Caco-2 (cell line): ENCODE data around the gene HTR3E. TPM values are rescaled to one million over a fixed set of nuclear protein-coding genes. Genes with fewer than 3 reads are reported as not detected.
"Not testable (repeated sequence)": the region's sequence is repeated elsewhere in the genome, so short reads cannot be mapped to it uniquely, and the experiment has no call there.

Experiments
- BruUV-seq: library from RNA; stranded (reverse); fragments of 400-500 nt; replicated peaks from 2 replicates; lab custom pipeline; 2021; lab: Mats Ljungman, UMichigan
- CTCF ChIA-PET: fragments of 300-600 bp; sonication (Branson Sonifier 250); formaldehyde crosslinking; loops from one replicate; lab custom pipeline; 2022; ENCODE audit warnings: antibody characterized with exemption; lab: Charles Lee
- POLR2A ChIA-PET: fragments of 300-600 bp; sonication (Branson Sonifier 250); formaldehyde crosslinking; loops from one replicate; lab custom pipeline; 2022; ENCODE audit warnings: antibody characterized with exemption; lab: Charles Lee
- DNase-seq, 2 experiments: peaks; one replicate each; pipeline versions ENCODE4 v3.0.0 to v3.0.0-alpha.2; 2020 to 2022
- H3K27me3 ChIP-seq: replicated peaks from 2 replicates; pipeline ENCODE4 v1.6.0; 2011; ENCODE audit warnings: low read length; ENCODE audit not compliant: control insufficient read depth, insufficient read depth
- H3K36me3 ChIP-seq: 2 replicates; pipeline ENCODE4 v1.5.1; 2011; ENCODE audit warnings: low read length; ENCODE audit not compliant: control insufficient read depth, insufficient read depth
- H3K4me1 ChIP-seq: fragments of 250-450 bp; sonication (Bioruptor Pico); 2 replicates; pipeline ENCODE4 v1.5.1; 2020; ENCODE audit warnings: mild to moderate bottlenecking
- H3K4me3 ChIP-seq: 2 replicates; pipeline ENCODE4 v1.5.1; 2011; ENCODE audit warnings: low read depth, mild to moderate bottlenecking, control low read depth, low read length
- H3K9me3 ChIP-seq: fragments of 250-450 bp; sonication (Bioruptor Pico); 2 replicates; pipeline ENCODE4 v1.5.1; 2020; ENCODE audit warnings: mild to moderate bottlenecking, moderate library complexity
- H3K27ac Mint-ChIP-seq: one replicate; pipeline ENCODE4 v1.8.0; 2022; ENCODE audit warnings: mixed read lengths; ENCODE audit not compliant: unreplicated experiment
- H3K27me3 Mint-ChIP-seq: one replicate; pipeline ENCODE4 v1.8.0; 2022; ENCODE audit warnings: mixed read lengths; ENCODE audit not compliant: insufficient read depth, unreplicated experiment
- H3K36me3 Mint-ChIP-seq: one replicate; pipeline ENCODE4 v1.8.0; 2022; ENCODE audit warnings: mild to moderate bottlenecking, mixed read lengths; ENCODE audit not compliant: insufficient read depth, unreplicated experiment
- H3K4me1 Mint-ChIP-seq: one replicate; pipeline ENCODE4 v1.8.0; 2022; ENCODE audit warnings: low read depth, mixed read lengths; ENCODE audit not compliant: unreplicated experiment
- H3K4me3 Mint-ChIP-seq: one replicate; pipeline ENCODE4 v1.8.0; 2022; ENCODE audit warnings: mild to moderate bottlenecking, moderate library complexity, mixed read lengths; ENCODE audit not compliant: unreplicated experiment
- H3K9me3 Mint-ChIP-seq: one replicate; pipeline ENCODE4 v1.8.0; 2022; ENCODE audit warnings: mixed read lengths; ENCODE audit not compliant: unreplicated experiment
- intact Hi-C: fragments of 100-400 bp; cut with micrococcal nuclease; formaldehyde crosslinking; loops from one replicate; pipeline ENCODE4 v1.10.0; 2022; ENCODE audit not compliant: unreplicated experiment
- total RNA-seq: library from RNA; stranded (reverse); gene quantifications from 2 replicates; pipeline ENCODE4 v1.2.3, GENCODE V29; 2022
- TF ChIP-seq, protein P1 (sequence below), 2 experiments: fragments of 200-600 bp in 1 of 2; IDR thresholded peaks; 1 replicate in 1 of 2; 2 replicates in 1 of 2; pipeline versions ENCODE4 v1.5.1 to v1.8.0; 2011 to 2022; ENCODE audit warnings: antibody characterized with exemption in 1 of 2, control low read depth in 1 of 2, inconsistent platforms in 1 of 2, low read depth in 1 of 2, low read length in 1 of 2, mild to moderate bottlenecking in 1 of 2, moderate library complexity in 1 of 2; ENCODE audit not compliant: insufficient read depth in 1 of 2, severe bottlenecking in 1 of 2, unreplicated experiment in 1 of 2

Gene HTR3E
- total RNA-seq, 1 experiment from 2014 or later = not detected

GRCh38 chr3:184066211-184066610, 30.7 kb upstream of the HTR3E start:
- Histone ChIP-seq H3K27me3 (no peaks in the 10 kb centered on the region), H3K4me1 (no peaks in the 10 kb centered on the region), H3K4me3 (no peak overlapping the region), H3K36me3 (no peaks in the 10 kb centered on the region), H3K9me3 (peaks cover 7% of the 10 kb centered on the region; the same call in 1 of the 2 replicates)
- Mint-ChIP-seq H3K4me3 (no peak overlapping the region), H3K27ac (no peak overlapping the region), H3K36me3 (no peaks in the 10 kb centered on the region), H3K9me3 (peaks cover 9% of the 10 kb centered on the region), H3K4me1 (no peaks in the 10 kb centered on the region), H3K27me3 (no peaks in the 10 kb centered on the region)
- ChIA-PET POLR2A (interaction anchor here (1.0 kb wide), 1 partner anchor 18 kb away, joined by 9 read pairs; no protein-coding TSS in a partner anchor), CTCF (no interaction called here)
- DNase-seq = no peak
- TF ChIP-seq, protein P1, sequence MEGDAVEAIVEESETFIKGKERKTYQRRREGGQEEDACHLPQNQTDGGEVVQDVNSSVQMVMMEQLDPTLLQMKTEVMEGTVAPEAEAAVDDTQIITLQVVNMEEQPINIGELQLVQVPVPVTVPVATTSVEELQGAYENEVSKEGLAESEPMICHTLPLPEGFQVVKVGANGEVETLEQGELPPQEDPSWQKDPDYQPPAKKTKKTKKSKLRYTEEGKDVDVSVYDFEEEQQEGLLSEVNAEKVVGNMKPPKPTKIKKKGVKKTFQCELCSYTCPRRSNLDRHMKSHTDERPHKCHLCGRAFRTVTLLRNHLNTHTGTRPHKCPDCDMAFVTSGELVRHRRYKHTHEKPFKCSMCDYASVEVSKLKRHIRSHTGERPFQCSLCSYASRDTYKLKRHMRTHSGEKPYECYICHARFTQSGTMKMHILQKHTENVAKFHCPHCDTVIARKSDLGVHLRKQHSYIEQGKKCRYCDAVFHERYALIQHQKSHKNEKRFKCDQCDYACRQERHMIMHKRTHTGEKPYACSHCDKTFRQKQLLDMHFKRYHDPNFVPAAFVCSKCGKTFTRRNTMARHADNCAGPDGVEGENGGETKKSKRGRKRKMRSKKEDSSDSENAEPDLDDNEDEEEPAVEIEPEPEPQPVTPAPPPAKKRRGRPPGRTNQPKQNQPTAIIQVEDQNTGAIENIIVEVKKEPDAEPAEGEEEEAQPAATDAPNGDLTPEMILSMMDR (IDR thresholded peaks at IDR 0.05; ENCODE audit: insufficient read depth in 1 of 2, low read depth in 1 of 2, low read length in 1 of 2, severe bottlenecking in 1 of 2, unreplicated experiment in 1 of 2) = no peak
- intact Hi-C loops = no loop called here
- BruUV-seq = no TSS peak

- ChIA-PET POLR2A (no interaction called here), CTCF (no interaction called here)
- no peaks in the 10 kb centered on the region for H3K4me1 ChIP-seq
- TF ChIP-seq, protein P1 (IDR thresholded peaks at IDR 0.05; ENCODE audit: insufficient read depth in 1 of 2, low read depth in 1 of 2, low read length in 1 of 2, severe bottlenecking in 1 of 2, unreplicated experiment in 1 of 2) = no peak
- intact Hi-C loops = no loop called here
- Mint-ChIP-seq H3K4me1 (no peaks in the 10 kb centered on the region), H3K4me3 (no peak overlapping the region), H3K27me3 (no peaks in the 10 kb centered on the region), H3K36me3 (no peaks in the 10 kb centered on the region), H3K27ac (no peak overlapping the region), H3K9me3 (peaks cover 12% of the 10 kb centered on the region)
- DNase-seq = no peak
- H3K4me3 ChIP-seq = no peak overlapping the region
- BruUV-seq = no TSS peak
- H3K27me3 ChIP-seq = no peaks in the 10 kb centered on the region
- peaks cover 7% of the 10 kb centered on the region; the same call in 1 of the 2 replicates for H3K9me3 ChIP-seq
- H3K36me3 ChIP-seq = no peaks in the 10 kb centered on the region
These were observed 29.2 kb upstream of the HTR3E start for GRCh38 chr3:184067573-184068055.

GRCh38 chr3:184068344-184068743, 28.5 kb upstream of the HTR3E start:
- intact Hi-C loops = no loop called here
- Histone ChIP-seq H3K36me3 (no peaks in the 10 kb centered on the region), H3K4me3 (no peak overlapping the region), H3K4me1 (no peaks in the 10 kb centered on the region), H3K9me3 (peaks cover 7% of the 10 kb centered on the region; the same call in 1 of the 2 replicates), H3K27me3 (no peaks in the 10 kb centered on the region)
- ChIA-PET CTCF (no interaction called here), POLR2A (no interaction called here)
- Mint-ChIP-seq H3K27me3 (no peaks in the 10 kb centered on the region), H3K27ac (no peak overlapping the region), H3K9me3 (peaks cover 12% of the 10 kb centered on the region), H3K36me3 (no peaks in the 10 kb centered on the region), H3K4me3 (no peak overlapping the region), H3K4me1 (no peaks in the 10 kb centered on the region)
- no peak for DNase-seq
- TF ChIP-seq, protein P1 (IDR thresholded peaks at IDR 0.05; ENCODE audit: insufficient read depth in 1 of 2, low read depth in 1 of 2, low read length in 1 of 2, severe bottlenecking in 1 of 2, unreplicated experiment in 1 of 2) = no peak
- BruUV-seq = no TSS peak

- BruUV-seq = not testable (repeated sequence)
These were observed 25.7 kb upstream of the HTR3E start for GRCh38 chr3:184071142-184071541.

More at GRCh38 chr3:184071142-184071541, 25.7 kb upstream of the HTR3E start:
- H3K4me1 Mint-ChIP-seq, H3K4me3 ChIP-seq, H3K36me3 ChIP-seq, H3K27me3 ChIP-seq, CTCF ChIA-PET, H3K9me3 ChIP-seq, H3K4me3 Mint-ChIP-seq, intact Hi-C loops, POLR2A ChIA-PET, H3K27me3 Mint-ChIP-seq, H3K36me3 Mint-ChIP-seq, H3K4me1 ChIP-seq, DNase-seq, H3K27ac Mint-ChIP-seq: not testable (repeated sequence)
- peaks cover 12% of the 10 kb centered on the region for H3K9me3 Mint-ChIP-seq
